PC-3 (cell line): ENCODE data around the gene BAIAP2L1. TPM values are rescaled to one million over a fixed set of nuclear protein-coding genes. Genes with fewer than 3 reads are reported as not detected.
A peak's percentile ranks its signal among the peaks of the same experiment; 100 is the strongest.

ENCODE experiments used
- ATAC-seq: fragments of 200-7000 bp; cut with Tn5 transposase; 2 replicates; pipeline ENCODE4 v1.9.1; 2020; ENCODE audit warnings: mild to moderate bottlenecking, moderate library complexity
- BruUV-seq: library from RNA; stranded (reverse); fragments of 400-500 nt; replicated peaks from 2 replicates; lab custom pipeline; 2021; lab: Mats Ljungman, UMichigan
- CTCF ChIA-PET: fragments of 300-600 bp; sonication (Branson Sonifier 250); formaldehyde crosslinking; loops from one replicate; lab custom pipeline; 2022; ENCODE audit warnings: antibody characterized with exemption; lab: Charles Lee
- POLR2A ChIA-PET: fragments of 300-600 bp; sonication (Branson Sonifier 250); formaldehyde crosslinking; loops from one replicate; lab custom pipeline; 2022; ENCODE audit warnings: antibody characterized with exemption; ENCODE audit not compliant: unreplicated experiment; lab: Charles Lee
- DNase-seq: peaks from one replicate; pipeline ENCODE4 v3.0.0-alpha.2; 2015
- H2AFZ ChIP-seq: fragments of 300-600 bp; sonication (generic); 2 replicates; pipeline ENCODE4 v1.6.0; 2016; ENCODE audit warnings: antibody characterized with exemption, low read length
- H3F3A ChIP-seq: fragments of 300-600 bp; sonication (generic); one replicate; pipeline ENCODE4 v1.6.0; 2017; ENCODE audit warnings: antibody characterized with exemption, low read length, control low read depth, mild to moderate bottlenecking; ENCODE audit not compliant: unreplicated experiment
- H3K27ac ChIP-seq: fragments of 300-600 bp; sonication (generic); 2 replicates; pipeline ENCODE4 v1.5.1; 2016; ENCODE audit warnings: mild to moderate bottlenecking, low read length
- H3K27me3 ChIP-seq: fragments of 300-600 bp; sonication (generic); 2 replicates; pipeline ENCODE4 v1.6.1; 2016; ENCODE audit warnings: low read length, mixed read lengths
- H3K36me3 ChIP-seq: fragments of 300-600 bp; sonication (generic); 2 replicates; pipeline ENCODE4 v1.6.1; 2016; ENCODE audit warnings: low read depth, mixed run types, low read length, mixed read lengths
- H3K4me1 ChIP-seq: fragments of 300-600 bp; sonication (generic); 2 replicates; pipeline ENCODE4 v1.5.1; 2016; ENCODE audit warnings: low read length; ENCODE audit not compliant: insufficient read depth
- H3K4me2 ChIP-seq: fragments of 300-600 bp; sonication (generic); 2 replicates; pipeline ENCODE4 v1.6.0; 2016; ENCODE audit warnings: low read length
- H3K4me3 ChIP-seq: fragments of 300-600 bp; sonication (generic); 2 replicates; pipeline ENCODE4 v1.5.1; 2016; ENCODE audit warnings: mild to moderate bottlenecking, low read length, mixed read lengths
- H3K79me2 ChIP-seq: fragments of 300-600 bp; sonication (generic); 2 replicates; pipeline ENCODE4 v1.6.1; 2017; ENCODE audit warnings: low read length, mixed read lengths
- H3K9ac ChIP-seq: fragments of 300-600 bp; sonication (generic); 2 replicates; pipeline ENCODE4 v1.6.0; 2016; ENCODE audit warnings: mild to moderate bottlenecking, low read length
- H3K9me2 ChIP-seq: fragments of 300-600 bp; sonication (generic); replicated peaks from 2 replicates; pipeline ENCODE4 v1.6.1; 2016; ENCODE audit warnings: mixed run types, low read length, mixed read lengths
- H3K9me3 ChIP-seq: fragments of 300-600 bp; sonication (generic); 2 replicates; pipeline ENCODE4 v1.6.1; 2016; ENCODE audit warnings: low read length, mixed read lengths
- H4K20me1 ChIP-seq: fragments of 300-600 bp; sonication (generic); 2 replicates; pipeline ENCODE4 v1.6.1; 2016; ENCODE audit warnings: low read length, mixed read lengths
- EZH2 ChIP-seq: fragments of 300-600 bp; sonication (generic); IDR thresholded peaks from one replicate; pipeline ENCODE4 v1.6.1; 2017; ENCODE audit warnings: antibody characterized with exemption, mild to moderate bottlenecking, low read length; ENCODE audit not compliant: unreplicated experiment
- EZH2phosphoT487 ChIP-seq: fragments of 300-600 bp; sonication (generic); IDR thresholded peaks from 2 replicates; pipeline ENCODE4 v1.6.1; 2018; ENCODE audit warnings: mild to moderate bottlenecking, antibody characterized with exemption, low read length, borderline replicate concordance
- intact Hi-C: fragments of 100-400 bp; cut with micrococcal nuclease; formaldehyde crosslinking; loops from 2 replicates; pipeline ENCODE4 v1.9.0; 2023
- total RNA-seq: library from RNA; depleted of rRNA; stranded (reverse); fragments of >200 nt; gene quantifications from 2 replicates; pipeline ENCODE4 v1.2.3, GENCODE V29; 2014
- TF ChIP-seq, protein P1 (sequence below): fragments of 300-600 bp; sonication (generic); conservative IDR thresholded peaks from 2 replicates; pipeline ENCODE4 v1.5.1; 2017; ENCODE audit warnings: antibody characterized with exemption, low read depth, mild to moderate bottlenecking, low read length

BAIAP2L1 gene
- total RNA-seq, 1 experiment from 2014 or later: 18.9 TPM

- peaks cover 9% of the 10 kb centered on the region for H4K20me1 ChIP-seq
- H3K4me1 ChIP-seq: peaks cover 40% of the 10 kb centered on the region
- H3K27me3 ChIP-seq: no peaks in the 10 kb centered on the region
- H3F3A ChIP-seq: no peaks in the 10 kb centered on the region
- ChIA-PET POLR2A (no interaction called here), CTCF (no interaction called here)
- no peaks in the 10 kb centered on the region for H3K9me3 ChIP-seq
- 0 out of 2 replicates have a peak overlapping the region, but pooled peaks have one; percentile 23 for H2AFZ ChIP-seq
- TF ChIP-seq EZH2: no peak
- peaks cover 53% of the 10 kb centered on the region for H3K79me2 ChIP-seq
- H3K4me2 ChIP-seq: peak overlapping the region; percentile 100
- peak overlapping the region; percentile 97 for H3K9ac ChIP-seq
- intact Hi-C loops: loop anchor here (2.0 to 5.0 kb wide), 2 partner anchors 31 to 135 kb away; no protein-coding TSS in a partner anchor
- H3K27ac ChIP-seq: peak overlapping the region; percentile 84
- no peak for DNase-seq
- ATAC-seq: peak; percentile 1
- no peaks in the 10 kb centered on the region for H3K36me3 ChIP-seq
- no peaks in the 10 kb centered on the region for H3K9me2 ChIP-seq
- no TSS peak for BruUV-seq
- H3K4me3 ChIP-seq: peak overlapping the region; percentile 97
These were observed 118.9 kb downstream of the BAIAP2L1 start for GRCh38 chr7:98281757-98282606.

DNA sequence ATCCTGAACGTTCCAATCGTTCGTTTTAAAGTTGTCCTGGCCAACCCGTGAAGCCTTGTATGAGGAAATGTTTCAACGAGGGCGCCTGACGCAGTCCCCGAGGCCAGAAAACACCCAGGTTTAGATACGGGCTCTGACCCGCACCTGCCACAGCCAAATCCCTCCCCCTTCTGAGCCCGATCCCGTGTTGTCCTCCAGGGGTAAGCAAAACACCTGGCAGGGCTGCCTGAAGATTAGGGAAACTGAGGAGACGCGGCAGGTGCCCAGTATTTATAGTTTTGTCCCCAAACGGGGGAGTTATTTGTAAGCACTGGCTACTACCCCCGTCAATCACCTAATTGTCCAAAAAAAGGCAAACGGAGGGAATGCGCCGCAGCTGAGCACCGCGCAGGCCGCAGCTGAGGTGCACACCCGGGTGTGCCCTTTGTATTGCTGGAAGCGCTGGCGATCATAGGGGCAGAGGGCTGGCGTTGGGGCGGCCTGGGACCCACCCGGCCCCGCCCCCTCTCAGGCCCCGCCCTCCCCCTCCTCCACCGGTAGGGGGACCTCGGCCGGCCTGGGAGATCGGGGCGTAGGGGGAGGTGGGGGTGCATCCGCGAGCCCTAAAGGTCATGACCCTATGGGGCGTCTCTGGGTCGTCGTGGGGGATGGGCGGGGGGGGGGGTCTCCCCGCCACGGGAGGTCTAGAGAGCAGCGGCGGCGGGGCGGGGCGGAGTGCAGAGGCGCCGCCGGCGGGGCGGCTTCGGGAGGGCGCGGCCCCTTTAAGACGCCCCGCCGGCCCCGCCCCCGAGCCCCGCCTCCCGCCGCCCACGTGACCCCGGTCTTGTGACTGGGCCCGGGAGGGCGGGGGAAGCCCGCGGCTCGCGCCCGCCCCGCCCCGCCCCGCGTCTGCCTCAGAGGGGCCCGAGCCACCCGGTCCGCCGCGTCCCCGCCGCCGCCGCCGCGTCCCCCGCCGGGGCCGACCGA is 119.8 kb downstream of the BAIAP2L1 start, which contains the start of gene BRI3:
Gene BRI3, plus strand, starts transcription at position 896 of the 966 bp plus-strand sequence. CDS start 110 bp downstream, outside the sequence.
- POLR2A ChIA-PET: interaction anchor here (0.6 to 0.7 kb wide), 2 partner anchors 33 to 120 kb away, joined by 6 to 16 read pairs; partner anchors contain the start of gene BAIAP2L1
- Histone ChIP-seq H3K9me2 (no peaks in the 10 kb centered on the region), H4K20me1 (peaks cover 9% of the 10 kb centered on the region), H3K79me2 (peaks cover 43% of the 10 kb centered on the region), H2AFZ (peak within 1 kb of the TSS; percentile 99), H3F3A (no peaks in the 10 kb centered on the region), H3K4me3 (peak within 1 kb of the TSS; percentile 97), H3K4me2 (peak within 1 kb of the TSS; percentile 100), H3K9me3 (no peaks in the 10 kb centered on the region), H3K4me1 (peaks cover 37% of the 10 kb centered on the region), H3K27ac (peak within 1 kb of the TSS; percentile 84), H3K36me3 (no peaks in the 10 kb centered on the region), H3K27me3 (no peaks in the 10 kb centered on the region), H3K9ac (peak within 1 kb of the TSS; percentile 97)
- ATAC-seq (peak; percentile 48), DNase-seq (peak; percentile 85)
- CTCF ChIA-PET: no interaction called here
- TF ChIP-seq EZH2phosphoT487 (no peak), EZH2 (no peak)
- TF ChIP-seq, protein P1, sequence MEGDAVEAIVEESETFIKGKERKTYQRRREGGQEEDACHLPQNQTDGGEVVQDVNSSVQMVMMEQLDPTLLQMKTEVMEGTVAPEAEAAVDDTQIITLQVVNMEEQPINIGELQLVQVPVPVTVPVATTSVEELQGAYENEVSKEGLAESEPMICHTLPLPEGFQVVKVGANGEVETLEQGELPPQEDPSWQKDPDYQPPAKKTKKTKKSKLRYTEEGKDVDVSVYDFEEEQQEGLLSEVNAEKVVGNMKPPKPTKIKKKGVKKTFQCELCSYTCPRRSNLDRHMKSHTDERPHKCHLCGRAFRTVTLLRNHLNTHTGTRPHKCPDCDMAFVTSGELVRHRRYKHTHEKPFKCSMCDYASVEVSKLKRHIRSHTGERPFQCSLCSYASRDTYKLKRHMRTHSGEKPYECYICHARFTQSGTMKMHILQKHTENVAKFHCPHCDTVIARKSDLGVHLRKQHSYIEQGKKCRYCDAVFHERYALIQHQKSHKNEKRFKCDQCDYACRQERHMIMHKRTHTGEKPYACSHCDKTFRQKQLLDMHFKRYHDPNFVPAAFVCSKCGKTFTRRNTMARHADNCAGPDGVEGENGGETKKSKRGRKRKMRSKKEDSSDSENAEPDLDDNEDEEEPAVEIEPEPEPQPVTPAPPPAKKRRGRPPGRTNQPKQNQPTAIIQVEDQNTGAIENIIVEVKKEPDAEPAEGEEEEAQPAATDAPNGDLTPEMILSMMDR: no peak
- intact Hi-C loops: loop anchor here (2.0 to 5.0 kb wide), 2 partner anchors 30 to 136 kb away; no protein-coding TSS in a partner anchor
- BruUV-seq: TSS peak; percentile 58

- ChIA-PET POLR2A (interaction anchor here (0.6 kb wide), 1 partner anchor 120 kb away, joined by 16 read pairs; the partner anchor contains the start of gene BAIAP2L1), CTCF (no interaction called here)
- Histone ChIP-seq H4K20me1 (peaks cover 9% of the 10 kb centered on the region), H3K79me2 (peaks cover 36% of the 10 kb centered on the region), H2AFZ (peak overlapping the region; percentile 99; the same call in 1 of the 2 replicates), H3K4me1 (peaks cover 30% of the 10 kb centered on the region), H3K9ac (no peak overlapping the region), H3F3A (no peaks in the 10 kb centered on the region), H3K9me2 (no peaks in the 10 kb centered on the region), H3K36me3 (no peaks in the 10 kb centered on the region), H3K27me3 (no peaks in the 10 kb centered on the region), H3K4me3 (peak overlapping the region; percentile 73; the same call in 1 of the 2 replicates), H3K9me3 (no peaks in the 10 kb centered on the region), H3K27ac (no peak overlapping the region), H3K4me2 (peak overlapping the region; percentile 99)
- no peak for ATAC-seq
- no peak for DNase-seq
- intact Hi-C loops: loop anchor here (2.0 to 5.0 kb wide), 2 partner anchors 29 to 137 kb away; no protein-coding TSS in a partner anchor
- no TSS peak for BruUV-seq
- TF ChIP-seq EZH2phosphoT487 (no peak), EZH2 (no peak)
- TF ChIP-seq, protein P1: no peak
These were observed 120.6 kb downstream of the BAIAP2L1 start for GRCh38 chr7:98280296-98280695.
